Common myeloid progenitor, CD34-positive (primary cell): ENCODE data around the gene SLC34A3.

ENCODE experiments used
- CTCF ChIA-PET: fragments of 350-600 bp; sonication (Branson Sonifier 250); formaldehyde crosslinking; loops from one replicate; lab custom pipeline; 2021; ENCODE audit warnings: antibody characterized with exemption; lab: Charles Lee
- POLR2A ChIA-PET: fragments of 350-600 bp; sonication (Branson Sonifier 250); formaldehyde crosslinking; loops from one replicate; lab custom pipeline; 2021; ENCODE audit warnings: antibody characterized with exemption; lab: Charles Lee
- DNase-seq, 3 donors: peaks; one replicate each; pipeline versions ENCODE4 v3.0.0 to v3.0.0-alpha.2; 2013
- H3K27ac ChIP-seq, 2 experiments: 1 replicate in 1 of 2; 2 replicates in 1 of 2; pipeline ENCODE4 v1.7.0; 2013; ENCODE audit warnings: inconsistent platforms in 2 of 2, low read length in 2 of 2, mild to moderate bottlenecking in 2 of 2, low read depth in 1 of 2, moderate library complexity in 1 of 2; ENCODE audit not compliant: severe bottlenecking in 2 of 2, insufficient read depth in 1 of 2, poor library complexity in 1 of 2
- H3K27me3 ChIP-seq, 5 experiments: replicated peaks in 2 of 5; 1 replicate in 3 of 5; 2 replicates in 2 of 5; pipeline versions ENCODE4 v1.6.1 to v1.7.0; 2013; ENCODE audit warnings: low read length in 4 of 5, mild to moderate bottlenecking in 2 of 5, moderate library complexity in 2 of 5, inconsistent platforms in 1 of 5; ENCODE audit not compliant: insufficient read depth in 5 of 5, control insufficient read depth in 4 of 5
- H3K36me3 ChIP-seq, 4 experiments: 1 replicate in 2 of 4; 2 replicates in 2 of 4; pipeline versions ENCODE4 v1.6.1 to v1.7.0; 2013; ENCODE audit warnings: low read length in 3 of 4, control low read depth in 1 of 4, mild to moderate bottlenecking in 1 of 4; ENCODE audit not compliant: control insufficient read depth in 4 of 4, insufficient read depth in 4 of 4
- H3K4me1 ChIP-seq, 4 experiments: 1 replicate in 3 of 4; 2 replicates in 1 of 4; pipeline versions ENCODE4 v1.6.1 to v1.7.1; 2013; ENCODE audit warnings: low read length in 3 of 4, mild to moderate bottlenecking in 3 of 4, control low read depth in 1 of 4, inconsistent platforms in 1 of 4, moderate library complexity in 1 of 4; ENCODE audit not compliant: control insufficient read depth in 4 of 4, insufficient read depth in 4 of 4; ENCODE audit errors: control extremely low read depth in 1 of 4
- H3K4me3 ChIP-seq, 7 experiments: 1 replicate in 4 of 7; 2 replicates in 3 of 7; pipeline versions ENCODE4 v1.5.1 to v1.7.0; 2013; ENCODE audit warnings: mild to moderate bottlenecking in 7 of 7, low read length in 6 of 7, moderate library complexity in 6 of 7, inconsistent platforms in 2 of 7, low read depth in 2 of 7, control low read depth in 1 of 7; ENCODE audit not compliant: insufficient read depth in 4 of 7, control insufficient read depth in 1 of 7; ENCODE audit errors: extremely low read depth in 1 of 7
- H3K9me3 ChIP-seq, 5 experiments: 1 replicate in 4 of 5; 2 replicates in 1 of 5; pipeline versions ENCODE4 v1.6.1 to v1.7.1; 2013; ENCODE audit warnings: low read length in 4 of 5, mild to moderate bottlenecking in 2 of 5, inconsistent platforms in 1 of 5, low read depth in 1 of 5, moderate library complexity in 1 of 5; ENCODE audit not compliant: control insufficient read depth in 4 of 5, insufficient read depth in 2 of 5; ENCODE audit errors: control extremely low read depth in 1 of 5
- WGBS: methylation state at CpG from one replicate; pipeline ENCODE4 v1.1.5; 2013; ENCODE audit not compliant: insufficient coverage; 5-methylcytosine and 5-hydroxymethylcytosine counted together

SLC34A3 gene

DNA sequence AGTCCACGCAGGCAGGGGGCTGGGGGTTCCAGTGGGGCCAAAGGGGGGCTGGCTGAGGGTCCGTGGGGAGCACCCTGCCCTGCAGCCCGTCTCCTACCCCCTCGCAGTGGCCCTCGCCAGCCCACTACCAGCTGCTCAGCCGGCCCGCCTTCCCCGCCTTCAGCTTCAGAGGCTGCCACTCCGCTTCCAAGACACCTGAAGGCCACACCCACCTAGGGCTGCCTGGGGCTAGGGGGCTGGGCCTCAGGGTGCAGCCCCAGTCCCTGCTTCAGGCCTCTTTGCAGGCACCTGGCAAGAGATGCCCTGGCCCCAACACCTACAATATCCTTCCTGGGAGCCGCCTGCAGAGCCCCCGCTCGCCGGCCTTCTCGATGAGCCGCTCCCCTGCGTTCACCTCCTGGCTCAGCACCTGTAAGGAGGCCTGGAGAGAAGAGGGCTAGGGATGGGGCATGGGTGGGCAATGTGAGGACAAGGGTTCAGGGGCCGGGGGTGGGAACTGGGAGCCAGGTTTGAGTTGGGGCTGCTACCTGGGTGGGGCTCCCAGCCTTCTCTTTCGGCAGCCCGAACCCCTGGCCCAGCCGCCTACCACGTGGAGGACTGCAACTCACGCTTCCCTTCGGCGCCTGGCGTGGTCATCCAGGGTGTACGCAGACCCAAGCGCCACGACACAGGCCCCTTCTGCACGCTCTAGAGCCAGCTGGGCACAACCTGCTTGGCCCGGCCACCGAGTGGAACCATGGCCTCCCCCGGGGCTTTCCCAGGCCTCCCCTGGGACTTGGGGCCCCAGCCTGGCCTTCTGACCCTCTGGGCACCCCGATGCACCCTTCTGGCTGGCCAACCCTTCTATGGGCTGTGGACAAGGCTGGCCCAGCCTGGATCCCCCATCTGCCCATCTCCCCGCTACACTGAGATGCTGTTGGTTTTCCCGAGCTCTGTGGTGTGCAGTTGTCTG is 22.1 kb downstream of the SLC34A3 start:
- POLR2A ChIA-PET = interaction anchor here (0.8 to 2.5 kb wide), 3 partner anchors 8 to 79 kb away, joined by 3 to 8 read pairs (median 4); partner anchors contain the start of gene TUBB4B
- no peaks in the 10 kb centered on the region for H3K9me3 ChIP-seq
- H3K36me3 ChIP-seq = peaks cover 0 to 10% (median 4%) of the 10 kb centered on the region in 4 experiments
- H3K27me3 ChIP-seq = no peaks in the 10 kb centered on the region
- no peak overlapping the region for H3K27ac ChIP-seq
- CTCF ChIA-PET = interaction anchor here (1.0 to 2.5 kb wide), 3 partner anchors 8 to 10 kb away, joined by 3 to 10 read pairs (median 8); no protein-coding TSS in a partner anchor
- 91% methylated on average over 27 of the region's 35 CpGs for WGBS
- no peak for DNase-seq
- no peak overlapping the region for H3K4me3 ChIP-seq
- peaks cover 0 to 27% (median 25%) of the 10 kb centered on the region in 4 experiments for H3K4me1 ChIP-seq

DNA sequence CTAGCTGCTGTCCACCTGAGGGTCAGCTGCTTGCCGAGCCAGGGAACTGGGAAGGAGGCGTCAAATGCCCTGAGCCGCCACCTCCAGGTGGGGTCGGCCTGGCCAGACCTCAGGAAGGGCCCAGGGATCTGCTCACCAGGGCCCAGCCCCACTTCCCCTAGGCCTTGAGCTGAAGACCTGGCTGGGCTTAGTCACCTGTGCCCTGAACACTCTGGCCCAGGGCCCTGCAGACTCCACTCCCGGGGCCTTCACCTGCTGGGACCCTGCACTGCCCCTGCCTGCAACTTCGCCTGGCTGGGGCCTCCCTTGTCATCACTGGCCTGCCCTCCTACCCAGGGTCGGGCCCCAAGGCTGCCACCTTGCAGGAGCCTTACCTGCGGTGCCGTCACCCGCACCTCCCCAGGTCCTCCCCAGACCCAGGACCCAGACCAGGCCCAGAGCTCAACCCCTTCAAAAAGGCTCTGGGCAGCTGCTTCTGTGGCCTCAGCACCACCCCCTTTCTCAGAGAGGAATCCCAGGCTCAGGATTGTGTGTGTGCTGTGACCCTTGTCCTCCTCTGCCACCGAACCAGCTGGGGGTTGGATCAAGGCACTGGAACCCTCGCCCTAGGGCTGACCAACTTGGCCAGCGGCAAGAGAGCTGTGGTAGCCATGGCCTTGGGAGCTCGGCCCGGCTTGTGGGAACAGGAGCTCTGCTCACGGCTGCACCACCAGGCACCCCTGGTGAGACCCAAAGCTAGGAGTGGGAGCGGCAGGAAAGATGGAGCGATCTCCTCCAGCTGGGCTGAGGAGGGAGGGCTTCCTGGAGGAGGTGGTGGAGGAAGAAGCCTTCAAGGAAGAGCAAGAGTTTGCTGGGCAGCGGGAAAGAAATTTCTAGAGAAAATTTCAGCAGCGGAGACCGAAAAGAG is 23.3 kb downstream of the SLC34A3 start:
- peak overlapping the region in 1 of 2 experiments; percentile 68 for H3K27ac ChIP-seq
- POLR2A ChIA-PET = interaction anchor here (2.5 to 2.7 kb wide), 2 partner anchors 9 to 14 kb away, joined by 8 to 14 read pairs; partner anchors contain the start of gene TUBB4B
- WGBS = 96% methylated on average over 20 of the region's 21 CpGs
- peak overlapping the region in 6 of 7 experiments; percentile 82 to 94 (median 89) for H3K4me3 ChIP-seq
- no peaks in the 10 kb centered on the region for H3K9me3 ChIP-seq
- peaks cover 0 to 13% (median 12%) of the 10 kb centered on the region in 4 experiments for H3K36me3 ChIP-seq
- peaks cover 0 to 27% (median 25%) of the 10 kb centered on the region in 4 experiments for H3K4me1 ChIP-seq
- CTCF ChIA-PET = interaction anchor here (1.0 to 2.5 kb wide), 4 partner anchors 9 to 12 kb away, joined by 3 to 10 read pairs (median 6); no protein-coding TSS in a partner anchor
- H3K27me3 ChIP-seq = no peaks in the 10 kb centered on the region
- no peak for DNase-seq

DNA sequence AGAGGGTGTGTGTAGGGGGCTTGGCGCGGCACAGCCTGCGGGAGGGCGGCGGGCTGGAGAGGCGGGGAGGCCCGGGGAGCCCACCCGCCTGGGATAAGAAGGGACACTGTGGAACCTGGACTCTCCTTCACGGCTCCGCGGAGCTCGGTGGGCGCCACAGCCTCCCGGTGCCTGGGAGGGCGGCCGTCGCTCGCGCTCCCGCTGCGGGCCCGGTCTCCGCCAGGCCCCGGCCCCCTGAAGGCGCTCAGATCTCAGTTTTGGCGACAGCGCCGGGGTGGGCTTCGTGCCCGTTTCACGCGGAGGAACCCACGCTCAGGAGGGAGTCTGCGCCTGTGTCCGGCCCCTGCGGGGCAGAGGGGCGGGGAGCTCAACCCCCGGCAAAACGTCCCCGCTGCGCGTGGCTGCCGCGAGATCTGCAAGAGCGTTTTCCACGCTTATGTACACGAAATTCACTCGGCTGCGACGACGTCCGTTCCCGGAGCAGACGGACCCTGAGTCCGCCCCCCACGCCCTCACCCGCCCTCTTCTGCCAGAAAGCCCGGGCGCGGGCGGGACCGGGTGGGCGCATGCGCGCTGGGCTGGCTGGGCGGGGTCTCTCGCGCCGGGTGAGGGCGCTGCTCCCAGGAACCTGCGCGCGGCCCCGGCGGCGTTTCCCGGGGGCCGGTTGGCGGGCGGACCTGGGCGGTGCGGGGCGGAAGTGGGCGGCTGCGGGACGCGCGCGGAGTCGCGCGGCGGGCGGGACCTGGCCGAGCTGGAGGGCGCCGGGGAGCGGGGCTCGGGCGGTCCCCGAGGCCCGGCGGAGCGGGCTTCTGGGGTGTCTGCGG is 24.1 kb downstream of the SLC34A3 start, which contains the start of gene NELFB:
TSS of gene NELFB (plus strand) at position 704 of the 824 bp plus-strand sequence.
- H3K4me1 ChIP-seq = peaks cover 0 to 27% (median 25%) of the 10 kb centered on the region in 4 experiments
- H3K4me3 ChIP-seq = peak within 1 kb of the TSS; percentile 72 to 94 (median 88)
- no peaks in the 10 kb centered on the region for H3K9me3 ChIP-seq
- peak; percentile 81 to 84 (median 83) for DNase-seq
- H3K27ac ChIP-seq = peak within 1 kb of the TSS; percentile 15 to 76
- H3K27me3 ChIP-seq = no peaks in the 10 kb centered on the region
- WGBS = 4% methylated on average over 89 of the region's 105 CpGs
- ChIA-PET CTCF (interaction anchor here (1.2 to 3.1 kb wide), 4 partner anchors 10 to 12 kb away, joined by 3 to 12 read pairs (median 9); no protein-coding TSS in a partner anchor), POLR2A (interaction anchor here (1.8 to 2.7 kb wide), 3 partner anchors 10 to 15 kb away, joined by 6 to 14 read pairs (median 8); partner anchors contain the start of gene TUBB4B)
- H3K36me3 ChIP-seq = peaks cover 3 to 17% (median 14%) of the 10 kb centered on the region in 4 experiments

DNA sequence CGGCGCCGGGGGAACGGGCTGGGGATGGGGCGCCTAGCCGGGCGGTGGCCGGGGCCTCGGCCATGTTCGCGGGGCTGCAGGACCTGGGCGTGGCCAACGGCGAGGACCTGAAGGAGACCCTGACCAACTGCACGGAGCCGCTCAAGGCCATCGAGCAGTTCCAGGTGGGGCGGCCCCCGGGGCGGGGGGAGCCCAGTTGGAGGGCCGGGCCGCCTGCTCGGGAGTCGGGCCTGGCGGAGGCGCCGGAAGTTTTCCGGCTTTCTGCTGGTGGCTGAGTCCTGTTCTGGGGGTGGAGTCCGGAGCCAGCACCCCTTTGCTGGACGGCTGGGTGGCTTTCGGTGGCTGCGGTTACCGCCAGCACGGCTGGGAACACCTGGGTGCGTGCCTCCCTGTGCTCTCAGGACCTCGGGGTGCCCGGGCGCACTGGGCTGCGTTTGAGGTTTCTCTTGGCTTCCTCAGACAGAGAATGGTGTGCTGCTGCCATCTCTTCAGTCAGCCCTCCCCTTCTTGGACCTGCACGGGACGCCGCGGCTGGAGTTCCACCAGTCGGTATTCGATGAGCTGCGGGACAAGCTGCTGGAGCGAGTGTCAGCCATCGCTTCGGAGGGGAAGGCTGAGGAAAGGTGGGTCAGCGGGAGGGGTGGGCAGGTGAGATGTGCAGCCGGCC is 24.9 kb downstream of the SLC34A3 start:
- ChIA-PET CTCF (interaction anchor here (1.1 to 3.1 kb wide), 6 partner anchors 11 to 28 kb away, joined by 3 to 12 read pairs (median 6); partner anchors contain the start of gene RNF224), POLR2A (interaction anchor here (1.8 to 2.7 kb wide), 3 partner anchors 11 to 15 kb away, joined by 6 to 14 read pairs (median 8); partner anchors contain the start of gene TUBB4B)
- Histone ChIP-seq H3K4me1 (peaks cover 0 to 27% (median 25%) of the 10 kb centered on the region in 4 experiments), H3K27ac (peak overlapping the region; percentile 15 to 76), H3K4me3 (peak overlapping the region; percentile 72 to 94 (median 88)), H3K27me3 (no peaks in the 10 kb centered on the region), H3K9me3 (no peaks in the 10 kb centered on the region), H3K36me3 (peaks cover 3 to 17% (median 14%) of the 10 kb centered on the region in 4 experiments)
- whole genome bisulfite sequencing = 2% methylated on average over 43 of the region's 51 CpGs
- peak in 1 of 3 donors; percentile 40 for DNase-seq

DNA sequence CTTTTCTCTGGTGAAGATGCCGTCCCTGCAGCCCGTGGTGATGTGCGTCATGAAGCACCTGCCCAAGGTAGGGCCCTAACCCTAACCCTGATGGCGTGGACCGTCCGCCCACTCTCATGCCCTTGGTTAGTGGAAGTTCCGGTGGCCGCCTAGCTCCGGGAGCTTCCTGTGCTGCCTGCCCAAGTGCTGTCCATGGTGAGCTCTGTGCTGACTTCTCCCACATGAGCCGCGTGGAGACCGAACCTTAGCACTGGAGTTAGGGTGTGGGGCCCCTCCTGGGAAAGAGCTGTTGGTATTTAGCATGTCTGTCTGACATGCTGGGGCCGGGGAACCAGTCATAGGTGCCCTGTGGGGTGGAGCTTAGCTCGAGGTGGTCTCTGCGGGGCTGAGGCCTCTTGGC is 25.7 kb downstream of the SLC34A3 start:
- Histone ChIP-seq H3K27ac (peak overlapping the region in 1 of 2 experiments; percentile 76), H3K27me3 (no peaks in the 10 kb centered on the region), H3K9me3 (no peaks in the 10 kb centered on the region), H3K4me3 (peak overlapping the region in 6 of 7 experiments; percentile 72 to 94 (median 89)), H3K4me1 (peaks cover 0 to 27% (median 25%) of the 10 kb centered on the region in 4 experiments), H3K36me3 (peaks cover 3 to 17% (median 14%) of the 10 kb centered on the region in 4 experiments)
- DNase-seq = no peak
- 91% methylated on average over 15 of the region's 15 CpGs for whole genome bisulfite sequencing
- ChIA-PET CTCF (interaction anchor here (0.8 to 3.1 kb wide), 6 partner anchors 10 to 29 kb away, joined by 3 to 12 read pairs (median 4); partner anchors contain the start of gene RNF224), POLR2A (interaction anchor here (0.9 to 1.8 kb wide), 2 partner anchors 14 to 15 kb away, joined by 4 to 6 read pairs; partner anchors contain the start of gene TUBB4B)
